K562 (cell line): ENCODE results near the gene CARS2. TPM values are rescaled to one million over a fixed set of nuclear protein-coding genes. Genes with fewer than 3 reads are reported as not detected.

Source experiments
- ATAC-seq: fragments of 200-7000 bp; cut with Tn5 transposase; 3 replicates; pipeline ENCODE4 v1.9.1; 2020; ENCODE audit warnings: moderate library complexity
- BruUV-seq: library from RNA; stranded (reverse); fragments of 400-500 nt; replicated peaks from 2 replicates; lab custom pipeline; 2021; lab: Mats Ljungman, UMichigan
- CTCF ChIA-PET: fragments of 300-600 bp; formaldehyde crosslinking; extraction: SDS; loops from one replicate; lab custom pipeline; 2021; ENCODE audit warnings: low intra/inter-chr PET ratio; lab: Yijun Ruan, JAX
- POLR2A ChIA-PET: fragments of 300-600, 350-650 bp; sonication (Branson Sonifier 250); formaldehyde crosslinking; extraction: SDS; loops from one replicate; lab custom pipeline; 2021; ENCODE audit warnings: antibody characterized with exemption, inconsistent platforms; lab: Yijun Ruan, JAX
- DNase-seq, 4 experiments: peaks; one replicate each; pipeline versions ENCODE4 v3.0.0 to v3.0.0-alpha.2; 2011 to 2018; ENCODE audit warnings: low spot score in 3 of 4, mixed read lengths in 3 of 4; ENCODE audit errors: extremely low read depth in 1 of 4
- FAIRE-seq: peaks from 2 replicates; lab custom pipeline; 2011; peaks lifted over from hg19 to GRCh38; lab: Jason Lieb, UNC
- H2AFZ ChIP-seq: 2 replicates; pipeline ENCODE4 v1.6.0; 2011; ENCODE audit warnings: low read depth, low read length, control low read depth, inconsistent platforms
- H3K27ac ChIP-seq: fragments of 200-600 bp; 3 replicates; pipeline ENCODE4 v1.8.0; 2011; ENCODE audit warnings: low read depth, mild to moderate bottlenecking, control low read depth, inconsistent platforms, low read length, moderate library complexity, mixed read lengths; ENCODE audit errors: extremely low read depth
- H3K27me3 ChIP-seq, 2 experiments: fragments of 300-600 bp in 1 of 2; 2 replicates in 1 of 2; 3 replicates in 1 of 2; pipeline versions ENCODE4 v1.6.0 to v1.8.0; 2011; ENCODE audit warnings: inconsistent platforms in 2 of 2, low read length in 2 of 2, mild to moderate bottlenecking in 1 of 2, mixed read lengths in 1 of 2, moderate library complexity in 1 of 2; ENCODE audit not compliant: control insufficient read depth in 2 of 2, insufficient read depth in 2 of 2
- H3K36me3 ChIP-seq: fragments of 300-600 bp; 3 replicates; pipeline ENCODE4 v1.8.0; 2011; ENCODE audit warnings: mild to moderate bottlenecking, low read length, inconsistent platforms; ENCODE audit not compliant: control insufficient read depth, insufficient read depth
- H3K4me1 ChIP-seq, 2 experiments: fragments of 200-600 bp in 1 of 2; replicated peaks in 1 of 2; 2 replicates in 1 of 2; 3 replicates in 1 of 2; pipeline versions ENCODE4 v1.5.1 to v1.8.0; 2011; ENCODE audit warnings: inconsistent platforms in 2 of 2, low read length in 2 of 2, mild to moderate bottlenecking in 1 of 2, mixed read lengths in 1 of 2, moderate library complexity in 1 of 2; ENCODE audit not compliant: control insufficient read depth in 2 of 2, insufficient read depth in 2 of 2
- H3K4me2 ChIP-seq: 2 replicates; pipeline ENCODE4 v1.6.1; 2011; ENCODE audit warnings: low read length, control low read depth, inconsistent platforms, mixed read lengths; ENCODE audit not compliant: insufficient read depth
- H3K4me3 ChIP-seq: fragments of 200-600 bp; sonication (generic), shearing (Covaris generic); 2 replicates; pipeline ENCODE4 v1.5.1; 2016; ENCODE audit warnings: control low read depth, inconsistent platforms
- H3K79me2 ChIP-seq: fragments of 200-600 bp; 3 replicates; pipeline ENCODE4 v1.8.0; 2011; ENCODE audit warnings: low read length, inconsistent platforms; ENCODE audit not compliant: control insufficient read depth, insufficient read depth
- H3K9ac ChIP-seq, 2 experiments: 2 replicates each; pipeline versions ENCODE4 v1.6.0 to v1.6.1; 2011; ENCODE audit warnings: low read depth in 2 of 2, low read length in 2 of 2, control low read depth in 1 of 2, inconsistent platforms in 1 of 2, mild to moderate bottlenecking in 1 of 2, mixed read lengths in 1 of 2; ENCODE audit not compliant: insufficient read depth in 1 of 2
- H3K9me1 ChIP-seq: one replicate; pipeline ENCODE4 v1.6.0; 2011; ENCODE audit warnings: inconsistent platforms, mild to moderate bottlenecking, low read length, moderate library complexity; ENCODE audit not compliant: control insufficient read depth, insufficient read depth
- H3K9me3 ChIP-seq: replicated peaks from 2 replicates; pipeline ENCODE4 v1.5.1; 2011; ENCODE audit warnings: low read depth, low read length, inconsistent platforms; ENCODE audit not compliant: control insufficient read depth, insufficient read depth
- H4K20me1 ChIP-seq: replicated peaks from 2 replicates; pipeline ENCODE4 v1.6.1; 2011; ENCODE audit warnings: low read length, inconsistent platforms, mixed read lengths; ENCODE audit not compliant: control insufficient read depth, insufficient read depth
- ARID1B ChIP-seq: fragments of 450-650 bp; IDR thresholded peaks from 2 replicates; pipeline ENCODE4 v1.6.1; 2016; ENCODE audit warnings: antibody characterized with exemption, mild to moderate bottlenecking, inconsistent platforms
- ARID4B ChIP-seq: sonication (generic); formaldehyde crosslinking; IDR thresholded peaks from 2 replicates; pipeline ENCODE4 v1.8.0; 2022; ENCODE audit warnings: mild to moderate bottlenecking, missing genetic modification reagents
- BHLHE40 ChIP-seq: IDR thresholded peaks from 2 replicates; pipeline ENCODE4 v1.6.1; 2011; ENCODE audit warnings: low read length, improper control_type of control experiment
- FOXM1 ChIP-seq, 2 experiments: fragments of 450-650 bp in 1 of 2; sonication (generic) in 1 of 2; formaldehyde crosslinking in 1 of 2; IDR thresholded peaks; 2 replicates each; pipeline versions ENCODE4 v1.6.1 to v1.9.0; 2017 to 2022; ENCODE audit warnings: low read depth in 2 of 2, mild to moderate bottlenecking in 2 of 2, missing genetic modification reagents in 1 of 2, moderate library complexity in 1 of 2
- KAT8 ChIP-seq: fragments of 450-650 bp; IDR thresholded peaks from 2 replicates; pipeline ENCODE4 v1.6.1; 2016; ENCODE audit warnings: low read depth, mild to moderate bottlenecking
- RB1 ChIP-seq: fragments of 450-650 bp; IDR thresholded peaks from 2 replicates; pipeline ENCODE4 v1.6.1; 2017; ENCODE audit warnings: low read depth, mild to moderate bottlenecking
- SOX6 ChIP-seq: fragments of 450-650 bp; IDR thresholded peaks from 2 replicates; pipeline ENCODE4 v1.6.1; 2014; ENCODE audit warnings: mild to moderate bottlenecking
- STAT5B ChIP-seq: fragments of 250-450 bp; sonication (Bioruptor Pico); IDR thresholded peaks from 2 replicates; pipeline ENCODE4 v1.8.0; 2021; ENCODE audit warnings: mild to moderate bottlenecking, inconsistent platforms
- TAF15 ChIP-seq: fragments of 200-400 bp; formaldehyde crosslinking; IDR thresholded peaks from 2 replicates; pipeline ENCODE4 v1.6.1; 2017; ENCODE audit warnings: mild to moderate bottlenecking, low read depth, low read length, moderate library complexity
- ZNF217 ChIP-seq: sonication (generic); formaldehyde crosslinking; IDR thresholded peaks from 2 replicates; pipeline ENCODE4 v1.8.0; 2022; ENCODE audit warnings: mild to moderate bottlenecking, missing genetic modification reagents
- ZNF277 ChIP-seq: fragments of 250-450 bp; sonication (Bioruptor Pico); IDR thresholded peaks from 2 replicates; pipeline ENCODE4 v1.8.0; 2022; ENCODE audit warnings: inconsistent platforms, mild to moderate bottlenecking, moderate library complexity, borderline replicate concordance
- ZNF696 ChIP-seq: fragments of 250-450 bp; sonication (Bioruptor Pico); conservative IDR thresholded peaks from 2 replicates; pipeline ENCODE4 v1.4.0; 2020; ENCODE audit warnings: mild to moderate bottlenecking, moderate library complexity
- WGBS: fragments of 100-300 bp; shearing (Covaris generic); methylation state at CpG from one replicate; pipeline ENCODE4 v1.1.6; 2016; ENCODE audit warnings: low coverage, mixed read lengths; ENCODE audit not compliant: insufficient coverage; ENCODE audit errors: missing lambda C conversion rate; 5-methylcytosine and 5-hydroxymethylcytosine counted together
- in situ Hi-C: fragments of 300-500 bp; cut with MboI; formaldehyde crosslinking; loops from 4 replicates; pipeline ENCODE4 v1.15.0; 2018; ENCODE audit warnings: inconsistent platforms, mixed read lengths
- intact Hi-C: fragments of 100-400 bp; cut with micrococcal nuclease; formaldehyde crosslinking; loops from 2 replicates; pipeline ENCODE4 v1.14.2; 2022
- polyA plus RNA-seq, 8 experiments: library from polyadenylated mRNA; depleted of rRNA in 4 of 8; stranded (reverse) in 5 of 8; unstranded in 3 of 8; fragments of >200 nt; fragmentation: Nextera tagmentation in 2 of 8; fragmentation: Illumina TruSeq in 1 of 8; extraction: Ambion mirVana in 2 of 8; extraction: Trizol in 1 of 8; gene quantifications; 2 replicates each; pipeline versions ENCODE4 v1.2.1 to v1.2.3, GENCODE V29; 2011 to 2014; ENCODE audit warnings: inconsistent platforms in 1 of 8, missing spikeins in 1 of 8
- total RNA-seq, 7 experiments: library from RNA; depleted of rRNA in 6 of 7; stranded (reverse); fragments of >200 nt in 6 of 7; fragmentation: Illumina TruSeq in 2 of 7; extraction: Trizol in 2 of 7; gene quantifications; 2 replicates each; pipeline versions ENCODE4 v1.2.1 to v1.2.3, GENCODE V29; 2011 to 2021; ENCODE audit warnings: low replicate concordance in 1 of 7
- TF ChIP-seq, protein P1 (sequence below): sonication (generic); formaldehyde crosslinking; IDR thresholded peaks from 2 replicates; pipeline ENCODE4 v1.8.0; 2022; ENCODE audit warnings: mild to moderate bottlenecking, low read depth, missing genetic modification reagents

The CARS2 gene
- total and polyA plus RNA-seq, 9 of the 15 experiments (the other 6 are each of a cell fraction or from before 2014, with no cell fraction given) = 1.7 to 37.4 (median 30.5) TPM

GRCh38 chr13:110600980-110601379 lies 104.9 kb downstream of the CARS2 start:
- CTCF ChIA-PET = no interaction called here
- FAIRE-seq (no peak), DNase-seq (no peak), ATAC-seq (no peak)
- no peak overlapping the region for H2AFZ ChIP-seq
- TF ChIP-seq ZNF217 (CRISPR knock-in tag) (no peak), FOXM1 (IDR thresholded peaks at IDR 0.05; ENCODE audit: low read depth) (no peak), FOXM1 (CRISPR knock-in tag; IDR thresholded peaks at IDR 0.05; ENCODE audit: low read depth) (no peak), ZNF277 (CRISPR knock-in tag) (no peak), KAT8 (no peak), SOX6 (no peak), ARID4B (CRISPR knock-in tag) (no peak), BHLHE40 (no peak), TAF15 (no peak), ZNF696 (CRISPR knock-in tag) (no peak), STAT5B (CRISPR knock-in tag) (no peak), ARID1B (no peak), RB1 (no peak)
- TF ChIP-seq, protein P1, sequence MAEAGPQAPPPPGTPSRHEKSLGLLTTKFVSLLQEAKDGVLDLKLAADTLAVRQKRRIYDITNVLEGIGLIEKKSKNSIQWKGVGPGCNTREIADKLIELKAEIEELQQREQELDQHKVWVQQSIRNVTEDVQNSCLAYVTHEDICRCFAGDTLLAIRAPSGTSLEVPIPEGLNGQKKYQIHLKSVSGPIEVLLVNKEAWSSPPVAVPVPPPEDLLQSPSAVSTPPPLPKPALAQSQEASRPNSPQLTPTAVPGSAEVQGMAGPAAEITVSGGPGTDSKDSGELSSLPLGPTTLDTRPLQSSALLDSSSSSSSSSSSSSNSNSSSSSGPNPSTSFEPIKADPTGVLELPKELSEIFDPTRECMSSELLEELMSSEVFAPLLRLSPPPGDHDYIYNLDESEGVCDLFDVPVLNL (CRISPR knock-in tag) = no peak
- in situ Hi-C loops = no loop called here
- no peaks in the 10 kb centered on the region for H3K27me3 ChIP-seq
- POLR2A ChIA-PET = interaction anchor here (1.2 kb wide), 1 partner anchor 14 kb away, joined by 3 read pairs; the partner anchor contains the start of gene NAXD
- H3K79me2 ChIP-seq = no peaks in the 10 kb centered on the region
- BruUV-seq = no TSS peak
- no peaks in the 10 kb centered on the region for H3K9me3 ChIP-seq
- no peaks in the 10 kb centered on the region for H3K36me3 ChIP-seq
- no peak overlapping the region for H3K4me3 ChIP-seq
- intact Hi-C loops = no loop called here
- H3K9me1 ChIP-seq = no peaks in the 10 kb centered on the region
- H3K4me2 ChIP-seq = no peak overlapping the region
- H3K9ac ChIP-seq = no peak overlapping the region
- no peaks in the 10 kb centered on the region for H4K20me1 ChIP-seq
- H3K27ac ChIP-seq = no peak overlapping the region
- H3K4me1 ChIP-seq = peaks cover 7 to 8% of the 10 kb centered on the region in 2 experiments; a peak in 4 of 5 replicates
- 81% methylated on average over 4 of the region's 4 CpGs for WGBS
